HEK293 (cell line): ENCODE data around the gene ATAD2B.

ENCODE experiments used
- CTCF ChIA-PET: fragments of 350-600 bp; formaldehyde crosslinking; extraction: SDS; loops from one replicate; lab custom pipeline; 2021; ENCODE audit warnings: antibody characterized with exemption; lab: Yijun Ruan, JAX
- POLR2A ChIA-PET: fragments of 300-600 bp; formaldehyde crosslinking; extraction: SDS; loops from one replicate; lab custom pipeline; 2020; ENCODE audit warnings: antibody characterized with exemption, inconsistent platforms; lab: Yijun Ruan, JAX
- H3K27ac ChIP-seq: fragments of 200-500 bp; sonication (Bioruptor generic); 2 replicates; pipeline ENCODE4 v1.5.1; 2014; ENCODE audit warnings: low read depth, low read length, control low read depth, inconsistent platforms; ENCODE audit errors: extremely low read depth
- H3K36me3 ChIP-seq, 2 experiments: fragments of 200-500 bp in 1 of 2; sonication (Bioruptor generic) in 1 of 2; 1 replicate in 1 of 2; 2 replicates in 1 of 2; pipeline ENCODE4 v1.5.1; 2014 to 2017; ENCODE audit warnings: inconsistent platforms in 2 of 2, low read length in 2 of 2; ENCODE audit not compliant: control insufficient read depth in 2 of 2, insufficient read depth in 1 of 2
- H3K4me1 ChIP-seq: fragments of 200-500 bp; sonication (Bioruptor generic); 2 replicates; pipeline ENCODE4 v1.5.1; 2014; ENCODE audit warnings: mild to moderate bottlenecking, low read length, inconsistent platforms; ENCODE audit not compliant: control insufficient read depth, insufficient read depth
- H3K4me3 ChIP-seq: 2 replicates; pipeline ENCODE4 v1.5.1; 2011; ENCODE audit warnings: low read depth, mild to moderate bottlenecking, control low read depth, low read length, moderate library complexity
- H3K9me3 ChIP-seq: fragments of 200-500 bp; sonication (Bioruptor generic); 2 replicates; pipeline ENCODE4 v1.5.1; 2014; ENCODE audit warnings: low read depth, low read length, inconsistent platforms; ENCODE audit not compliant: control insufficient read depth, insufficient read depth
- GLI2 ChIP-seq: fragments of 450-650 bp; formaldehyde crosslinking; IDR thresholded peaks from 2 replicates; pipeline ENCODE4; 2017; ENCODE audit warnings: missing biosample characterization, missing genetic modification characterization, low read depth, borderline replicate concordance
- HOXC10 ChIP-seq: sonication (generic); formaldehyde crosslinking; IDR thresholded peaks from 2 replicates; pipeline ENCODE4 v1.8.1; 2023; ENCODE audit warnings: mild to moderate bottlenecking, missing genetic modification reagents
- PRDM10 ChIP-seq: fragments of 450-650 bp; formaldehyde crosslinking; IDR thresholded peaks from 2 replicates; pipeline ENCODE4 v1.5.1; 2016; ENCODE audit warnings: missing biosample characterization, missing genetic modification characterization
- TCF7L2 ChIP-seq: IDR thresholded peaks from 2 replicates; pipeline ENCODE4 v1.6.1; 2011; ENCODE audit warnings: low read depth, mild to moderate bottlenecking, inconsistent platforms, low read length, moderate library complexity, borderline replicate concordance
- TSHZ1 ChIP-seq: fragments of 450-650 bp; formaldehyde crosslinking; IDR thresholded peaks from 2 replicates; pipeline ENCODE4 v1.5.1; 2016; ENCODE audit warnings: missing biosample characterization, missing genetic modification characterization, borderline replicate concordance
- ZBTB1 ChIP-seq: fragments of 450-650 bp; formaldehyde crosslinking; IDR thresholded peaks from 2 replicates; pipeline ENCODE4 v1.5.1; 2016; ENCODE audit warnings: missing biosample characterization, missing genetic modification characterization
- ZBTB17 ChIP-seq: fragments of 450-650 bp; formaldehyde crosslinking; IDR thresholded peaks from 2 replicates; pipeline ENCODE4 v1.5.1; 2016; ENCODE audit warnings: missing biosample characterization, missing genetic modification characterization
- ZFHX2 ChIP-seq: fragments of 450-650 bp; formaldehyde crosslinking; conservative IDR thresholded peaks from 2 replicates; pipeline ENCODE4 v1.5.1; 2016; ENCODE audit warnings: missing biosample characterization, missing genetic modification characterization
- ZFP41 ChIP-seq: fragments of 450-650 bp; formaldehyde crosslinking; IDR thresholded peaks from 2 replicates; pipeline ENCODE4 v1.5.1; 2016; ENCODE audit warnings: missing biosample characterization, missing genetic modification characterization, borderline replicate concordance
- ZNF121 ChIP-seq: fragments of 450-650 bp; formaldehyde crosslinking; IDR thresholded peaks from 2 replicates; pipeline ENCODE4 v1.5.1; 2016; ENCODE audit warnings: missing biosample characterization, missing genetic modification characterization
- ZNF133 ChIP-seq: fragments of 450-650 bp; formaldehyde crosslinking; IDR thresholded peaks from 2 replicates; pipeline ENCODE4 v1.5.1; 2016; ENCODE audit warnings: missing biosample characterization, missing genetic modification characterization
- ZNF140 ChIP-seq: fragments of 450-650 bp; formaldehyde crosslinking; IDR thresholded peaks from 2 replicates; pipeline ENCODE4 v1.5.1; 2016; ENCODE audit warnings: missing biosample characterization, missing genetic modification characterization
- ZNF169 ChIP-seq: fragments of 450-650 bp; formaldehyde crosslinking; IDR thresholded peaks from 2 replicates; pipeline ENCODE4 v1.5.1; 2016; ENCODE audit warnings: missing biosample characterization, missing genetic modification characterization
- ZNF175 ChIP-seq: fragments of 450-650 bp; formaldehyde crosslinking; IDR thresholded peaks from 2 replicates; pipeline ENCODE4 v1.5.1; 2016; ENCODE audit warnings: missing biosample characterization, missing genetic modification characterization
- ZNF23 ChIP-seq: fragments of 450-650 bp; formaldehyde crosslinking; IDR thresholded peaks from 2 replicates; pipeline ENCODE4 v1.5.1; 2016; ENCODE audit warnings: missing biosample characterization, missing genetic modification characterization, borderline replicate concordance
- ZNF302 ChIP-seq: fragments of 450-650 bp; formaldehyde crosslinking; IDR thresholded peaks from 2 replicates; pipeline ENCODE4 v1.5.1; 2016; ENCODE audit warnings: missing biosample characterization, missing genetic modification characterization, low read depth
- ZNF416 ChIP-seq: fragments of 450-650 bp; formaldehyde crosslinking; IDR thresholded peaks from 2 replicates; pipeline ENCODE4 v1.5.1; 2016; ENCODE audit warnings: missing biosample characterization, missing genetic modification characterization
- ZNF426 ChIP-seq: fragments of 450-650 bp; formaldehyde crosslinking; IDR thresholded peaks from 2 replicates; pipeline ENCODE4 v1.5.1; 2017; ENCODE audit warnings: missing biosample characterization, missing genetic modification characterization, mild to moderate bottlenecking, inconsistent platforms, moderate library complexity
- ZNF571 ChIP-seq: fragments of 450-650 bp; formaldehyde crosslinking; IDR thresholded peaks from 2 replicates; pipeline ENCODE4 v1.5.0; 2017; ENCODE audit warnings: missing biosample characterization, missing genetic modification characterization
- ZNF76 ChIP-seq: fragments of 450-650 bp; formaldehyde crosslinking; IDR thresholded peaks from 2 replicates; pipeline ENCODE4; 2016; ENCODE audit warnings: low read depth, missing biosample characterization, missing genetic modification characterization, borderline replicate concordance

Gene ATAD2B

GRCh38 chr2:23769364-23769763 lies 157.6 kb downstream of the ATAD2B start:
- POLR2A ChIA-PET, result interaction anchor here (0.7 kb wide), 1 partner anchor 19 kb away, joined by 5 read pairs; no protein-coding TSS in a partner anchor
- Histone ChIP-seq H3K36me3 (peaks cover 8 to 9% of the 10 kb centered on the region in 2 experiments), H3K4me3 (no peak overlapping the region), H3K9me3 (no peaks in the 10 kb centered on the region; the same call in 1 of the 2 replicates), H3K27ac (no peak overlapping the region), H3K4me1 (no peaks in the 10 kb centered on the region)
- TF ChIP-seq ZNF175 (tag by site-specific recombination), result no peak
- no peak for TF ChIP-seq ZNF169 (tag by site-specific recombination)
- no peak for TF ChIP-seq ZNF133 (tag by site-specific recombination)
- no peak for TF ChIP-seq ZBTB17 (tag by site-specific recombination)
- TF ChIP-seq GLI2 (tag by site-specific recombination), result no peak
- no peak for TF ChIP-seq ZNF426 (tag by site-specific recombination)
- TF ChIP-seq ZNF571 (tag by site-specific recombination), result no peak
- TF ChIP-seq ZNF76, result no peak
- TF ChIP-seq ZNF416 (tag by site-specific recombination), result no peak
- no peak for TF ChIP-seq TCF7L2
- TF ChIP-seq ZFP41 (tag by site-specific recombination), result no peak
- TF ChIP-seq HOXC10 (CRISPR knock-in tag), result no peak
- TF ChIP-seq ZNF302 (tag by site-specific recombination), result no peak
- TF ChIP-seq PRDM10 (tag by site-specific recombination), result no peak
- no peak for TF ChIP-seq ZBTB1 (tag by site-specific recombination)
- TF ChIP-seq TSHZ1 (tag by site-specific recombination), result no peak
- no peak for TF ChIP-seq ZNF140 (tag by site-specific recombination)
- TF ChIP-seq ZNF121 (tag by site-specific recombination), result no peak
- no peak for TF ChIP-seq ZNF23 (tag by site-specific recombination)
- TF ChIP-seq ZFHX2, result no peak
- CTCF ChIA-PET, result no interaction called here
